Breast epithelium (tissue), 4 donors: ENCODE results near the gene GPAM. TPM values are rescaled to one million over a fixed set of nuclear protein-coding genes. Genes with fewer than 3 reads are reported as not detected.
"Not testable (repeated sequence)": the region's sequence is repeated elsewhere in the genome, so short reads cannot be mapped to it uniquely, and the experiment has no call there.

Source experiments
- DNase-seq, 2 donors: peaks; one replicate each; pipeline ENCODE4 v3.0.0-alpha.2; 2019; ENCODE audit warnings: low spot score in 2 of 2
- H3K27ac ChIP-seq, 2 donors: fragments of 200-600 bp; sonication (generic) in 1 of 2; one replicate each; pipeline ENCODE4 v1.5.1; 2016 to 2019; ENCODE audit warnings: mild to moderate bottlenecking in 1 of 2
- H3K27me3 ChIP-seq, 2 donors: fragments of 200-600 bp; sonication (generic) in 1 of 2; one replicate each; pipeline versions ENCODE4 v1.5.1 to v1.6.0; 2017 to 2019; ENCODE audit warnings: control low read depth in 1 of 2, mild to moderate bottlenecking in 1 of 2
- H3K36me3 ChIP-seq: fragments of 200-600 bp; one replicate; pipeline ENCODE4 v1.5.1; 2019
- H3K4me1 ChIP-seq, 2 donors: fragments of 200-600 bp; sonication (generic); one replicate each; pipeline ENCODE4 v1.5.1; 2016 to 2019; ENCODE audit warnings: control low read depth in 1 of 2
- H3K4me3 ChIP-seq, 3 donors: fragments of 200-600 bp; sonication (generic); 1 replicate in 2 of 3; 2 replicates in 1 of 3; pipeline ENCODE4 v1.5.1; 2016 to 2019; ENCODE audit warnings: mild to moderate bottlenecking in 3 of 3, moderate library complexity in 2 of 3
- H3K9me3 ChIP-seq, 2 donors: fragments of 200-600 bp; sonication (generic) in 1 of 2; one replicate each; pipeline ENCODE4 v1.5.1; 2016 to 2019; ENCODE audit warnings: control low read depth in 1 of 2
- CTCF ChIP-seq, 3 donors: fragments of 450-650 bp; IDR thresholded peaks; one replicate each; pipeline ENCODE4 v1.5.1; 2016 to 2017; ENCODE audit warnings: antibody characterized with exemption in 3 of 3, mild to moderate bottlenecking in 3 of 3, moderate library complexity in 3 of 3
- POLR2A ChIP-seq: fragments of 450-650 bp; IDR thresholded peaks from one replicate; pipeline ENCODE4 v1.6.1; 2016; ENCODE audit warnings: antibody characterized with exemption, mild to moderate bottlenecking, moderate library complexity
- POLR2AphosphoS5 ChIP-seq, 3 donors: sonication (generic); formaldehyde crosslinking; IDR thresholded peaks; one replicate each; pipeline ENCODE4 v1.6.1; 2017; ENCODE audit warnings: antibody characterized with exemption in 3 of 3
- intact Hi-C: fragments of 100-400 bp; cut with DNase I; formaldehyde crosslinking; loops from one replicate; pipeline ENCODE4 v1.15.1; 2023; ENCODE audit warnings: low total_unique reads
- total RNA-seq, 3 donors: library from RNA; depleted of rRNA; stranded (reverse); fragments of >200 nt; gene quantifications; one replicate each; pipeline ENCODE4 v1.1.0, GENCODE V29; 2016

Gene GPAM
- total RNA-seq, 3 donors from 2014 or later: 13.4 to 462 (median 26.3) TPM

- H3K36me3 ChIP-seq: no peaks in the 10 kb centered on the region
- TF ChIP-seq POLR2AphosphoS5 (IDR thresholded peaks at IDR 0.05) (no peak), CTCF (IDR thresholded peaks at IDR 0.05) (no peak), POLR2A (no peak)
- H3K9me3 ChIP-seq: no peaks in the 10 kb centered on the region
- H3K27me3 ChIP-seq: no peaks in the 10 kb centered on the region
- H3K27ac ChIP-seq: no peak overlapping the region
- no peaks in the 10 kb centered on the region for H3K4me1 ChIP-seq
- no peak overlapping the region for H3K4me3 ChIP-seq
- DNase-seq: no peak
- intact Hi-C loops: loop anchor here (2.0 kb wide), 1 partner anchor 43 kb away; no protein-coding TSS in a partner anchor
Observed at GRCh38 chr10:112229901-112230300, 46.3 kb upstream of the GPAM start.

DNA sequence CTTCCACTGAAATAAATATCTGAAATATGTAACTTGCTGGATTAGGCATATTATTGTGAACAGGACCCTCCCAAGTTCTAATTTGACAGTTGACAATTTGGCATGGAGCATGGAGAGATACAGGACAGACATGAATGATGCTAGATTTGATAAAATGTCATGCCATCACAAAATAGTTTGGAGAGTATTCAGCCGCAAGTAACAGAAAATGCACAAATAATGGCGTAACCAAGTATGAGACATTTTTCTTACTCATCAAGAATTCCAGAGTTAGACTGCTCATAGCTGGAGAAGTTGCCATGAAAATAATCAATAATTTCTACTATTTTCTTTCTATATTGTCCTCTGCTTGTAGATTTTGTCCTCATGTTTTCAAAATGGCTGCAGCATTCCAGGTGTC lies 45.5 kb upstream of the GPAM start:
- intact Hi-C loops: no loop called here
- Histone ChIP-seq H3K36me3 (no peaks in the 10 kb centered on the region), H3K4me3 (no peak overlapping the region), H3K4me1 (no peaks in the 10 kb centered on the region), H3K27ac (no peak overlapping the region), H3K9me3 (no peaks in the 10 kb centered on the region), H3K27me3 (no peaks in the 10 kb centered on the region)
- TF ChIP-seq POLR2A (no peak), POLR2AphosphoS5 (IDR thresholded peaks at IDR 0.05) (no peak), CTCF (IDR thresholded peaks at IDR 0.05) (no peak)
- no peak for DNase-seq

GRCh38 chr10:112228366-112229088 lies 45.0 kb upstream of the GPAM start:
- H3K36me3 ChIP-seq, H3K27me3 ChIP-seq, H3K27ac ChIP-seq, H3K4me3 ChIP-seq, H3K9me3 ChIP-seq, H3K4me1 ChIP-seq, intact Hi-C loops, DNase-seq: not testable (repeated sequence)

GRCh38 chr10:112227331-112227987 lies 43.9 kb upstream of the GPAM start:
- no peak for DNase-seq
- Histone ChIP-seq H3K36me3 (no peaks in the 10 kb centered on the region), H3K27me3 (no peaks in the 10 kb centered on the region), H3K9me3 (no peaks in the 10 kb centered on the region), H3K4me1 (no peaks in the 10 kb centered on the region), H3K27ac (no peak overlapping the region), H3K4me3 (no peak overlapping the region)
- TF ChIP-seq POLR2A (no peak), POLR2AphosphoS5 (IDR thresholded peaks at IDR 0.05) (no peak), CTCF (IDR thresholded peaks at IDR 0.05) (no peak)
- intact Hi-C loops: no loop called here

DNA sequence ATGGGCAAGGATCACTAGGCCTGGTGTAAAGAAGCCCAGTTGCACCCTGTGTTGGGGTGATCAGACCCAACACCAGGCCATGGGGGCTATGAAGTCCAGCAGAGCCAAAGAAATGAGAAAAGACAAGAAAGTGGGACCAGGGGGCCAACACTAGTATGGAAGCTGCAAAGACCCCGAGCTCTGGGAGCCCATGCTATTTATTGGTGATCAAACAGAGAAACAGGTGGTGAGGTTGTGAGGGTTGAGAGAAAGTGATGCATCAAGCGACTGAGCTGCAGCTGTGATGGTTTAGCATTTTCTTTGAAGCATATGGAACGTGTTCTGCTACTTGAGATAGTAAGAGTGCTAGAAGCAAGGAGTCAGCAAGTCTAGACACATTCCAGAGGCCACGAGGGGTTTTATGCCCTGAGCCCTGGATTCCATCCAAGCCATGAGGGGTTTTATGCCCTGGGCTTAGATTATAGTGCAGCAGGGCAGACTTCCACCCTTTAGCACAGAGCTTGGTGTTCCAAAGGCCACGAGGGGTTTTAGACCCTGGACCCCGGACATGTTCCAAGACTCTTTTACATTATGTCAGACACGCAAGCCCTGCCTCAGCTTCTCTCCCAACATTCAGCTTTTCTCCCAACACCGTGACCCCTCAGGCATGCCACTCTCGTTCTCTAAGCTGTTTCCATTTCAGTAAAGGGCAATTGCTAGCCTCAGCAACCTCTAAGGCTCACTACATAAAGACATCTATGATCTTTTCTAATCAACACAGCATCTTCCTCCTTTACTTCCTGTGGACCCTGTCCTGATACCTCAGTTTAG lies 43.1 kb upstream of the GPAM start:
- Histone ChIP-seq H3K4me3 (no peak overlapping the region), H3K4me1 (no peaks in the 10 kb centered on the region), H3K9me3 (no peaks in the 10 kb centered on the region), H3K27ac (no peak overlapping the region), H3K36me3 (no peaks in the 10 kb centered on the region), H3K27me3 (no peaks in the 10 kb centered on the region)
- no peak for DNase-seq
- intact Hi-C loops: no loop called here
- TF ChIP-seq CTCF (IDR thresholded peaks at IDR 0.05): no peak
- no peak for TF ChIP-seq POLR2A
- no peak for TF ChIP-seq POLR2AphosphoS5 (IDR thresholded peaks at IDR 0.05)
